GM18870 (cell line): ENCODE data around the gene WDR90.

Experiments used
- ATAC-seq: cut with Tn5 transposase; IDR thresholded peaks from one replicate; pipeline ENCODE4 v1.9.1; 2021; ENCODE audit warnings: moderate library complexity; ENCODE audit not compliant: unreplicated experiment

WDR90 gene

GRCh38 chr16:637081-638018, 11.8 kb upstream of the WDR90 start:
- ATAC-seq: no peak

- ATAC-seq: no peak
Measured at GRCh38 chr16:638034-638543, 11.1 kb upstream of the WDR90 start.

GRCh38 chr16:638836-639235, 10.3 kb upstream of the WDR90 start:
- no peak for ATAC-seq

- no peak for ATAC-seq
Measured at GRCh38 chr16:640614-641013, 8.6 kb upstream of the WDR90 start.

- ATAC-seq: no peak
Measured at GRCh38 chr16:641326-642188, 7.6 kb upstream of the WDR90 start, which contains the start of gene MCRIP2. Gene MCRIP2, plus strand, starts transcription at chr16:641828. Its CDS starts 164 bp downstream, at chr16:641992.

- no peak for ATAC-seq
Measured at GRCh38 chr16:642189-643049, 6.7 kb upstream of the WDR90 start.

- ATAC-seq: no peak
Measured at GRCh38 chr16:643050-643368, 6.2 kb upstream of the WDR90 start.

- ATAC-seq: no peak
Measured at GRCh38 chr16:644556-644955, 4.6 kb upstream of the WDR90 start.

- ATAC-seq: no peak
Measured at GRCh38 chr16:645852-646678, 3.1 kb upstream of the WDR90 start.

- no peak for ATAC-seq
Measured at GRCh38 chr16:646679-647172, 2.4 kb upstream of the WDR90 start.

GRCh38 chr16:647173-647902, 1.8 kb upstream of the WDR90 start:
- no peak for ATAC-seq

GRCh38 chr16:648071-648780, 939 bp upstream of the WDR90 start:
- ATAC-seq: no peak

GRCh38 chr16:649631-650030, 466 bp downstream of the WDR90 start:
- no peak for ATAC-seq

GRCh38 chr16:651844-652243, 2.7 kb downstream of the WDR90 start:
- no peak for ATAC-seq

GRCh38 chr16:652454-653305, 3.5 kb downstream of the WDR90 start:
- ATAC-seq: no peak

GRCh38 chr16:654034-654433, 4.9 kb downstream of the WDR90 start:
- no peak for ATAC-seq

- no peak for ATAC-seq
Measured at GRCh38 chr16:657487-657886, 8.3 kb downstream of the WDR90 start.
